PFSK-1 (cell line): ENCODE results near the gene ZNF354B.

Experiments
- FOXP2 ChIP-seq: optimal IDR thresholded peaks from 2 replicates; pipeline ENCODE3; 2011; ENCODE audit warnings: borderline replicate concordance, control low read depth, inconsistent platforms; ENCODE audit not compliant: insufficient read depth; ENCODE audit errors: extremely low read length, extremely low read depth
- POLR2AphosphoS5 ChIP-seq: IDR thresholded peaks from 2 replicates; pipeline ENCODE4 v1.6.1; 2012; ENCODE audit warnings: low read depth, mild to moderate bottlenecking, control low read depth, low read length, moderate library complexity
- REST ChIP-seq, 2 experiments: IDR thresholded peaks; 2 replicates each; pipeline versions ENCODE4 v1.6.1 to v1.8.0; 2011 to 2012; ENCODE audit warnings: low read depth in 2 of 2, low read length in 2 of 2, control low read depth in 1 of 2, inconsistent platforms in 1 of 2, mild to moderate bottlenecking in 1 of 2, moderate library complexity in 1 of 2; ENCODE audit not compliant: insufficient read depth in 1 of 2
- SIN3A ChIP-seq: IDR thresholded peaks from 2 replicates; pipeline ENCODE4 v1.6.1; 2012; ENCODE audit warnings: mild to moderate bottlenecking, low read length, moderate library complexity, borderline replicate concordance; ENCODE audit not compliant: insufficient read depth
- TAF1 ChIP-seq: IDR thresholded peaks from 2 replicates; pipeline ENCODE4 v1.6.1; 2012; ENCODE audit warnings: low read length, control low read depth, borderline replicate concordance; ENCODE audit not compliant: insufficient read depth

The ZNF354B gene

GRCh38 chr5:178825444-178825843 lies 34.3 kb upstream of the ZNF354B start:
- TF ChIP-seq TAF1 (no peak), POLR2AphosphoS5 (no peak), FOXP2 (no peak), SIN3A (no peak), REST (IDR thresholded peaks at IDR 0.05; ENCODE audit: insufficient read depth in 1 of 2, low read depth in 2 of 2, low read length in 2 of 2) (no peak)

DNA sequence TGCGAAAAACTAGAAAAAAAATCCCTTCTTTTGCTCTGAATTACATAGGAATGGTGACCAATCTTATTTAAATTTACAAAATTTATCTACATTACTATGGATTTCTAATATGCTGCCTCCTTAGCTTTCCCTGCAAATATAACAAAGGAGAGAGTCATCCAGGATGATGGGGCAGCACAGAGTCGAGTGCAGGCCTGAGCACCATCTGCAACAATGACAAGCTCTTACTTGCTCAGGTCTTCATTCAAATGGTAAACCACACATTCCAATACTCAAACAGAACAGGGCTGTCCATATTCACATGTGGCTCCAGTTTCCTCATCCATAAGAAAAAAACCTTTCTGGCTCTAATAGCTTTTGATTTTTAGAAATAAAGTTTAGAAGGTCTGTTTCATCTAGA lies 33.5 kb upstream of the ZNF354B start:
- TF ChIP-seq FOXP2 = no peak
- TF ChIP-seq SIN3A = no peak
- TF ChIP-seq POLR2AphosphoS5 = no peak
- no peak for TF ChIP-seq TAF1
- no peak for TF ChIP-seq REST (IDR thresholded peaks at IDR 0.05; ENCODE audit: insufficient read depth in 1 of 2, low read depth in 2 of 2, low read length in 2 of 2)

DNA sequence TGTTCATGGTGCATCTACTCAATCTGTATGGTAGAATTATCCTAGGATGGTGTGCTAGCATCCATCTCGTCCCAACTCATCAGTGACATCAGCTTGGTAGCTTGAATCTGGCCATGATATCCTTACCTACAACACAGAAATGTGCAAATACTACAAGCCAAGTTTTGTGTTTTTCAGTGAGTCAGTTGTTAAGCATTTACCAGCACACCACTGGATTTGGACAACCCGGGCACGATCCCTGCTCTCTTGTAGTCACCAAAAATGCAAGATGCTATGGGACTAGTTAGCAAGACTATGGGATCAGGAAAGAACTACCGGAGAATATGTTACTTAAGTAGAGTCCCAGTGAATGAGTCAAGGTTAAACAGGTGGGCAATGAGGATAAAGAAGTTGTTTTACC lies 32.1 kb upstream of the ZNF354B start:
- TF ChIP-seq POLR2AphosphoS5 (no peak), SIN3A (no peak), FOXP2 (no peak), TAF1 (no peak), REST (IDR thresholded peaks at IDR 0.05; ENCODE audit: insufficient read depth in 1 of 2, low read depth in 2 of 2, low read length in 2 of 2) (no peak)

DNA sequence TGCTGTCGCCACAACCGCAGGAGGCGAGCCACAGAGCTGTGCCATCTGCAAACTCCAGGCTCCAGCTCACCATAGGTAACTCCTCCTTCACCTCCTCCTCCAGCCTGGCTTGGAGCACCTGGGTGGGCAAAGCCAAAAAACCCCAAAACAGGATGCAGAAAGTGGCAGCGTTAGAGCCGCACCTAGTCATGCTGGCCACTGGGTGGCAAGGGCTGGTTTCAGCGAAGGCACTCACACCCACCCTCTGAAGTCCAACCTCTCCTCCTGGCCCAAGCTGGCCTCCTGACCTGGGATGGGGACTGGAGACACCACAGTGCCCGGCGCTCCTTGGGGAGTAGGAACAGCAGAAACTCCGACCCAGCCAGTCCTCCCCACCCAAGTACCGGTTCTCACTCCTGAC lies 28.7 kb upstream of the ZNF354B start:
- TF ChIP-seq REST (IDR thresholded peaks at IDR 0.05; ENCODE audit: insufficient read depth in 1 of 2, low read depth in 2 of 2, low read length in 2 of 2) = no peak
- no peak for TF ChIP-seq TAF1
- no peak for TF ChIP-seq FOXP2

DNA sequence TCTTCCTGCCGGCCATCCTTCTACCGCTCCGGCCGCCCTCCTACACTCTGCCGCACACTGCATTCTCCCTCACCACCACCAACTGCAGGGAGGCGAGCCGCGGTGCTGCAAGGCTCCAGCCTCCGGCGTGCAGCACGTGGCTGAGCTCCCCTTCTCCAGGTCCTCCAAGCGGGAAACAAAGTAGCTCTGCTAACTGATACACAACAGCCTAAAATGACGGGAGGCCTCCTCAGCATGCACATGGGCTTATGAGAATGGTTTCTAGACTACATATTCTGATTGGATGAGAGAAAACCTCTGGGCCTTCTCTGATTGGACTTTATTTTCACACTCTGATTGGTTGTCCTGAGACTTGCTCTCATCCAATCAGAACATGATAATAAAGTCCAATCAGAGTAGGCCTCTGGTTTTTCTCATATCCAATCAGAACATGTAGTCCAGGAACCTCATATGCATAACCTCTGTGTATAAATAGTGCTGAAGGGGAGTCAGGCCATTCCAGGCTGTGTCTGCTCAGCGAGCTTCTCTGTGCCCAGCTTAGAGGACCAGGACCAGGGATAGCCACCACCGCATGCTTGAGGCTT lies 27.0 kb upstream of the ZNF354B start:
- TF ChIP-seq REST (IDR thresholded peaks at IDR 0.05; ENCODE audit: insufficient read depth in 1 of 2, low read depth in 2 of 2, low read length in 2 of 2) = no peak
- no peak for TF ChIP-seq POLR2AphosphoS5
- TF ChIP-seq TAF1 = no peak
- no peak for TF ChIP-seq FOXP2
- TF ChIP-seq SIN3A = no peak
